Measurements from ENCODE around the gene COL6A2.

The COL6A2 gene

DNA sequence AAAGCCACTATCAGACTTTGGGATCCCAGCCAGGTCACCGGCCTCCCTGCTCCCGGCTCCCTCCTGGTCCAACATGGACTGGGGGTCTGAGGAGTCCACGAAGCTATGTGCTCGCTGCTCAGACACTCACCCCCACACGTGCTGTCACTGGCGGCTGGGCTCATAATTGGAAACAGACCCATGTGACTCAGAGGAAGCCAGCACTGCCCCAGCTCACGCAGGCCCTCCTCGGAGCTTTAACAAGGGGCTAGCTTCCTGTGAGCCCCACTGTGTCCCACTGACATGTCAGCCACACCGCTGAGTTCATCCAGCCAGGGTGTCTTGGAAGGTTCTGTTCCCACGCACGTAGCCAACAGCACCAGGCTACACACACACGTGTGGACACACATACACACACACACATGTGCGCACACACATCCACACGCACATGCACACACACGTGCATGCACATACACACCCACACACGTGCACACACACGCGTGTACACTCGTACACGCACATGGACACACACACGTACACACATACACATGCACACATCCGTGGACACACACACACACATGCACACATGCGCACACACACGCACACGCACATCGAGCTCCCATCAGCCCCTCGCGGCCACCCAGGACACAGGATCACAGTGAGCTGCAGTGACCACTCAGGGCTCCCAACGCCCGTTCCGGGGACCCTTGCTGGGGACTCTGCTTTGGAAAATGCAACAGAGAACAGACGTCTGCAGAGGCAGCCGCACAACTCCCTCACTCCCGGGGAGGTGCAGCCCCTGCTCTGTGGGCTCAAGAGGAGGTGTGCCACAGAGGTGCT is 18.4 kb upstream of the COL6A2 start:
- DNase-seq: peak in 1 of 2 donors; percentile 74
- Histone ChIP-seq H3K27ac (peak overlapping the region; percentile 68 to 76), H3K4me1 (peaks cover 0 to 37% (median 33%) of the 10 kb centered on the region in 4 donors), H3K36me3 (no peaks in the 10 kb centered on the region), H3K9me3 (no peaks in the 10 kb centered on the region), H3K27me3 (no peaks in the 10 kb centered on the region), H3K4me3 (no peak overlapping the region)
- TF ChIP-seq, protein P1, sequence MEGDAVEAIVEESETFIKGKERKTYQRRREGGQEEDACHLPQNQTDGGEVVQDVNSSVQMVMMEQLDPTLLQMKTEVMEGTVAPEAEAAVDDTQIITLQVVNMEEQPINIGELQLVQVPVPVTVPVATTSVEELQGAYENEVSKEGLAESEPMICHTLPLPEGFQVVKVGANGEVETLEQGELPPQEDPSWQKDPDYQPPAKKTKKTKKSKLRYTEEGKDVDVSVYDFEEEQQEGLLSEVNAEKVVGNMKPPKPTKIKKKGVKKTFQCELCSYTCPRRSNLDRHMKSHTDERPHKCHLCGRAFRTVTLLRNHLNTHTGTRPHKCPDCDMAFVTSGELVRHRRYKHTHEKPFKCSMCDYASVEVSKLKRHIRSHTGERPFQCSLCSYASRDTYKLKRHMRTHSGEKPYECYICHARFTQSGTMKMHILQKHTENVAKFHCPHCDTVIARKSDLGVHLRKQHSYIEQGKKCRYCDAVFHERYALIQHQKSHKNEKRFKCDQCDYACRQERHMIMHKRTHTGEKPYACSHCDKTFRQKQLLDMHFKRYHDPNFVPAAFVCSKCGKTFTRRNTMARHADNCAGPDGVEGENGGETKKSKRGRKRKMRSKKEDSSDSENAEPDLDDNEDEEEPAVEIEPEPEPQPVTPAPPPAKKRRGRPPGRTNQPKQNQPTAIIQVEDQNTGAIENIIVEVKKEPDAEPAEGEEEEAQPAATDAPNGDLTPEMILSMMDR (IDR thresholded peaks at IDR 0.05): no peak
- intact Hi-C loops (cut with DNase I; ENCODE audit: low total_unique reads): no loop called here

DNA sequence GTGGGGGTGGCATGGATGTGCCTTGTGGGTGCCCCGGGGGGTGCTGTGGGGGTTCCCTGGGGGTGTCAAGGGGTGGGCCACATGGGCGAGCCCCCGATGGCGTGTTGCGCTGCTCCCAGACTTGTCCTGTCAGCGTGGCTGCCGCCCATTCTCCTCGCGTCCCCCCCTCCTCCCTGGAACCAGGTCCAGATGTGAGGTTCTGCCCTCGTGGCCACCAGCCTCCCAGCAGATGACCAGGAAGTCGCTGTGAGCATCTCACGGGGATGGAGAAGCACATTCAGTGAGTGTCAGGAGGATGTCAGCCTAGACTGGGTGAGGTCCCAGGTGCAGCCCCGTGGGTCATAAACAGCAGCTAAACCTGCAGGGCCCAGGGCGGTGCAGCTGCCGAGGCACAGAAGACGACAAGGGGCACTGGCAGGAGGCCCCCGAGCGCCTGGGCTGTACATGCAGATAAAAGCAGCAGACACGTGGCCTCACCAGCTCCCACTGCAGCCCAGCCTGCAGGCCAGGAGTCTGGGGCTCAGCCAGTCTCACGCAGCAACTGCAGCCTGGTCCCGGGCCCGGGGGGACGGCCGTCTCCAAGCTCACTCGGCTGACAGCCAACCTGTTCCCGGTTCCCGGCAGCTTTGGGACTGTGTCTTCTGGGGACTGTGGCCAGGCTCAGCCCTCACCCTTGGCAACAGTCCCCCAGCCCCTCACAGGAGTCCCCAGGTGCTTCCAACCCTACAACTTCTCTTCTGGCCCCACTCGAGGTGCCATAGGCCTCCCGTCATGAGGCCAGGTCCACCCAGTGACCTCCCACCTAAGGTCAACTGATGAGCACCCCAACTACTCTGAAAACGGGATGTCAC is 17.5 kb upstream of the COL6A2 start:
- no peak overlapping the region for H3K4me3 ChIP-seq
- H3K9me3 ChIP-seq: no peaks in the 10 kb centered on the region
- H3K27ac ChIP-seq: peak overlapping the region; percentile 36 to 47
- peaks cover 0 to 37% (median 33%) of the 10 kb centered on the region in 4 donors for H3K4me1 ChIP-seq
- peak in 1 of 2 donors; percentile 88 for DNase-seq
- no peaks in the 10 kb centered on the region for H3K27me3 ChIP-seq
- TF ChIP-seq, protein P1 (IDR thresholded peaks at IDR 0.05): no peak
- no peaks in the 10 kb centered on the region for H3K36me3 ChIP-seq
- intact Hi-C loops (cut with DNase I; ENCODE audit: low total_unique reads): no loop called here

DNA sequence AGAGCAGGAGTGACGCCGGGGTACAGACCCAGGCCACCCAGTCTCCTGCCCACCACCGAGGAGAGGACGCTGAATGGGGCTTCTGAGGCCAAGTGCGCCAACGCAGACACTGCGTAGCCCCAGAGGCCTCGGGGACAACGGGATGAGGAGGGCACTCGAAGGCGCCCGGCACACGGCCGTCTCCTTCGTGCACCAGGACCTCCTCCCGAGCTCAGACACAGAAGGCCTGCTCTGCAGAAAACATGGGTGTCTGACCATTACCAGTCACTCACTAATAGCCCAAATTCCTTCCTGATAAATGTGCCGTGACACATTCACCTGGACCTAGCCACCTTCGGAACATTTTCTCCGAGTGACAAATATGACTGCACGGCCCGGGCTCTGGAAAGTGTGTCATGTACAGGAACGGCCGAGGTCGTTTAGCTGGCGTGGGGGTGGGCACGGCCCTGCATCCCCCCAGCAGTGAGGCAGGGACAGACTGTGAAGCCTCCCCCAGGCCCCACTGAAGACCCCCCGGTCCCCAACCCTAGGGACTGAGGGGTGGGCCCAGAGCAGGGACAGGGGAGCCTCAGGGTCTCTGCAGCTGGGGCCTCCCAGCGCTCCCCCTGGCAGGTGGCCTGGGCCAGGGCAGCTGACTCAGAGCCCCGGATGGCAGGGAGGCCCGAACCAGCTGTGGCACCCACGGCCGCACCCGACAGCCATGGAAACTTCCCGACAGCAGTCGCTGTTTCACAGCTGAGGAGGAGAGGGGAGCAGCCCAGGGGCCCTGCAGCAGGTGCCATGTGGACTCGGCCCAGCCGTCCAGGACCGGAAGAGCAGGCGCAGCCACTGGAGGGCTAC is 16.7 kb upstream of the COL6A2 start:
- Histone ChIP-seq H3K4me1 (peaks cover 0 to 37% (median 33%) of the 10 kb centered on the region in 4 donors), H3K9me3 (no peaks in the 10 kb centered on the region), H3K27me3 (no peaks in the 10 kb centered on the region), H3K4me3 (no peak overlapping the region), H3K27ac (peak overlapping the region; percentile 36 to 47), H3K36me3 (no peaks in the 10 kb centered on the region)
- TF ChIP-seq, protein P1 (IDR thresholded peaks at IDR 0.05): no peak
- peak in 1 of 2 donors; percentile 65 for DNase-seq
- intact Hi-C loops (cut with DNase I; ENCODE audit: low total_unique reads): no loop called here

DNA sequence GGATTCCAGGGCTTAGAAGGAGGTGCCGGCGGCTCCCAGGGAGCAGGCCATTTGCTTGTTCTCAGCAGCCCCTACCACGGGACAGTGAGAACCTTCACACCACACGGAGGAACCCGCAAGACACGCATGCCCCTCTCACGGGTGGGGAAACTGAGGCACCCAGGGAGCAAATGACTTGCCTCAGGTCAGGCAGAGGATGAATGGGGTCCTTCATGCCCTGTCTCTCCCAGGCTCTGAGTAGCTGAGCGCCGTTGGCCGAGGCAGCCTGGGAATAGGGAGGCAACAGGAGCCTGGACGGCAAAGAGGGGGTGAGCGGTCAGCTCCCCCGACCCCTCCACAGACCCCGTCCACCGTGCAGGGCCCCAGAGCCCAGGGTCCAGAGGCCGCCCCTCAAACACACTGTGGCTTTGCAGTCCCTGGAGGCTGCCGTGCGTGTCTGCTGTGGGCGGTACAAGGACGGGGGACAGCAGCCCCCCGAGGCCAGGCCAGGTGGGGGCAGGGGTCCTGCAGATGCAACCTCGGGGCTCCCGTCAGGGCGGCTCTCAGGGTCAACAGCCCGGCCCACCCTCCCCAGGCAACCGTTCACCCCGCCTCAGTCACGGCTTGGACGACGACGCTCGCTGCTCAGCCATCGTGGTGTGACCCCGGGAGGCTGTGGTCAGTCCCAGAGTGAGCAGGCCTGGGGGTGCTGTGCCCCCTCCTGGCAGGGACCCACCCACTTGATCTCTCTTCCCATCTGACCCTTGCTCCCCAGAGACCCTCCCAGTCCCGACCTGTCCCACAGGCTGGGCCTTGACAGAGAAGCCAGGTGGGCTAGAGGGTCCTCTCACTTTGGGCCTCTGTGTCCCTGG is 15.8 kb upstream of the COL6A2 start:
- peak in 1 of 2 donors; percentile 61 for DNase-seq
- Histone ChIP-seq H3K27me3 (no peaks in the 10 kb centered on the region), H3K27ac (no peak overlapping the region)

More for the DNA sequence above, 15.8 kb upstream of the COL6A2 start:
- Histone ChIP-seq H3K4me1 (peaks cover 0 to 37% (median 33%) of the 10 kb centered on the region in 4 donors), H3K4me3 (no peak overlapping the region), H3K36me3 (no peaks in the 10 kb centered on the region), H3K9me3 (no peaks in the 10 kb centered on the region)
- intact Hi-C loops (cut with DNase I; ENCODE audit: low total_unique reads): no loop called here
- TF ChIP-seq, protein P1 (IDR thresholded peaks at IDR 0.05): no peak

Measured in tibial artery (tissue), 4 donors.